PFSK-1 (cell line): ENCODE measurements around the gene ADCY1.

Experiments
- FOXP2 ChIP-seq: optimal IDR thresholded peaks from 2 replicates; pipeline ENCODE3; 2011; ENCODE audit warnings: borderline replicate concordance, control low read depth, inconsistent platforms; ENCODE audit not compliant: insufficient read depth; ENCODE audit errors: extremely low read length, extremely low read depth
- POLR2AphosphoS5 ChIP-seq: IDR thresholded peaks from 2 replicates; pipeline ENCODE4 v1.6.1; 2012; ENCODE audit warnings: low read depth, mild to moderate bottlenecking, control low read depth, low read length, moderate library complexity
- SIN3A ChIP-seq: IDR thresholded peaks from 2 replicates; pipeline ENCODE4 v1.6.1; 2012; ENCODE audit warnings: mild to moderate bottlenecking, low read length, moderate library complexity, borderline replicate concordance; ENCODE audit not compliant: insufficient read depth
- TAF1 ChIP-seq: IDR thresholded peaks from 2 replicates; pipeline ENCODE4 v1.6.1; 2012; ENCODE audit warnings: low read length, control low read depth, borderline replicate concordance; ENCODE audit not compliant: insufficient read depth
- TF ChIP-seq, protein P1 (sequence below), 2 experiments: IDR thresholded peaks; 2 replicates each; pipeline versions ENCODE4 v1.6.1 to v1.8.0; 2011 to 2012; ENCODE audit warnings: low read depth in 2 of 2, low read length in 2 of 2, control low read depth in 1 of 2, inconsistent platforms in 1 of 2, mild to moderate bottlenecking in 1 of 2, moderate library complexity in 1 of 2; ENCODE audit not compliant: insufficient read depth in 1 of 2

GRCh38 chr7:45653209-45653907 is 79.2 kb downstream of the ADCY1 start:
- TF ChIP-seq POLR2AphosphoS5 (no peak), SIN3A (no peak), TAF1 (no peak), FOXP2 (no peak)
- TF ChIP-seq, protein P1, sequence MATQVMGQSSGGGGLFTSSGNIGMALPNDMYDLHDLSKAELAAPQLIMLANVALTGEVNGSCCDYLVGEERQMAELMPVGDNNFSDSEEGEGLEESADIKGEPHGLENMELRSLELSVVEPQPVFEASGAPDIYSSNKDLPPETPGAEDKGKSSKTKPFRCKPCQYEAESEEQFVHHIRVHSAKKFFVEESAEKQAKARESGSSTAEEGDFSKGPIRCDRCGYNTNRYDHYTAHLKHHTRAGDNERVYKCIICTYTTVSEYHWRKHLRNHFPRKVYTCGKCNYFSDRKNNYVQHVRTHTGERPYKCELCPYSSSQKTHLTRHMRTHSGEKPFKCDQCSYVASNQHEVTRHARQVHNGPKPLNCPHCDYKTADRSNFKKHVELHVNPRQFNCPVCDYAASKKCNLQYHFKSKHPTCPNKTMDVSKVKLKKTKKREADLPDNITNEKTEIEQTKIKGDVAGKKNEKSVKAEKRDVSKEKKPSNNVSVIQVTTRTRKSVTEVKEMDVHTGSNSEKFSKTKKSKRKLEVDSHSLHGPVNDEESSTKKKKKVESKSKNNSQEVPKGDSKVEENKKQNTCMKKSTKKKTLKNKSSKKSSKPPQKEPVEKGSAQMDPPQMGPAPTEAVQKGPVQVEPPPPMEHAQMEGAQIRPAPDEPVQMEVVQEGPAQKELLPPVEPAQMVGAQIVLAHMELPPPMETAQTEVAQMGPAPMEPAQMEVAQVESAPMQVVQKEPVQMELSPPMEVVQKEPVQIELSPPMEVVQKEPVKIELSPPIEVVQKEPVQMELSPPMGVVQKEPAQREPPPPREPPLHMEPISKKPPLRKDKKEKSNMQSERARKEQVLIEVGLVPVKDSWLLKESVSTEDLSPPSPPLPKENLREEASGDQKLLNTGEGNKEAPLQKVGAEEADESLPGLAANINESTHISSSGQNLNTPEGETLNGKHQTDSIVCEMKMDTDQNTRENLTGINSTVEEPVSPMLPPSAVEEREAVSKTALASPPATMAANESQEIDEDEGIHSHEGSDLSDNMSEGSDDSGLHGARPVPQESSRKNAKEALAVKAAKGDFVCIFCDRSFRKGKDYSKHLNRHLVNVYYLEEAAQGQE (IDR thresholded peaks at IDR 0.05; ENCODE audit: insufficient read depth in 1 of 2, low read depth in 2 of 2, low read length in 2 of 2), result no peak
